MCF 10A (cell line): ENCODE data around the gene MEF2A. TPM values are rescaled to one million over a fixed set of nuclear protein-coding genes. Genes with fewer than 3 reads are reported as not detected.

Source experiments
- BruUV-seq: library from RNA; stranded (reverse); fragments of 400-500 nt; replicated peaks from 2 replicates; lab custom pipeline; 2021; lab: Mats Ljungman, UMichigan
- CTCF ChIA-PET: fragments of 300-600 bp; sonication (Branson Sonifier 250); formaldehyde crosslinking; extraction: SDS; loops from one replicate; lab custom pipeline; 2021; ENCODE audit warnings: antibody characterized with exemption, inconsistent platforms; lab: Yijun Ruan, JAX
- POLR2A ChIA-PET: fragments of 300-600, 350-650 bp; sonication (Branson Sonifier 250); formaldehyde crosslinking; extraction: SDS; loops from one replicate; lab custom pipeline; 2020; ENCODE audit warnings: antibody characterized with exemption, inconsistent platforms; lab: Yijun Ruan, JAX
- DNase-seq: peaks from one replicate; pipeline ENCODE4 v3.0.0-alpha.2; 2018; ENCODE audit not compliant: unreplicated experiment
- H3K27ac Mint-ChIP-seq: one replicate; pipeline ENCODE4 v1.8.0; 2022; ENCODE audit warnings: mild to moderate bottlenecking, low read depth, mixed read lengths; ENCODE audit not compliant: unreplicated experiment
- H3K27me3 Mint-ChIP-seq: one replicate; pipeline ENCODE4 v1.8.0; 2022; ENCODE audit warnings: mixed read lengths; ENCODE audit not compliant: insufficient read depth, unreplicated experiment
- H3K36me3 Mint-ChIP-seq: one replicate; pipeline ENCODE4 v1.8.0; 2022; ENCODE audit warnings: mild to moderate bottlenecking, moderate library complexity, mixed read lengths; ENCODE audit not compliant: insufficient read depth, unreplicated experiment
- H3K4me1 Mint-ChIP-seq: one replicate; pipeline ENCODE4 v1.8.0; 2022; ENCODE audit warnings: mixed read lengths; ENCODE audit not compliant: insufficient read depth, unreplicated experiment
- H3K4me3 Mint-ChIP-seq: one replicate; pipeline ENCODE4 v1.8.0; 2022; ENCODE audit warnings: mild to moderate bottlenecking, moderate library complexity, mixed read lengths; ENCODE audit not compliant: unreplicated experiment
- H3K9me3 Mint-ChIP-seq: one replicate; pipeline ENCODE4 v1.8.0; 2022; ENCODE audit warnings: mixed read lengths; ENCODE audit not compliant: unreplicated experiment
- intact Hi-C: fragments of 100-400 bp; cut with micrococcal nuclease; formaldehyde crosslinking; loops from 2 replicates; pipeline ENCODE4 v1.14.1; 2022
- total RNA-seq: library from RNA; stranded (reverse); gene quantifications from 2 replicates; pipeline ENCODE4 v1.2.3, GENCODE V29; 2022
- TF ChIP-seq, protein P1 (sequence below): fragments of 200-600 bp; IDR thresholded peaks from one replicate; pipeline ENCODE4 v1.8.0; 2022; ENCODE audit warnings: antibody characterized with exemption, mild to moderate bottlenecking; ENCODE audit not compliant: unreplicated experiment

Gene MEF2A
- total RNA-seq, 1 experiment from 2014 or later, result 52.9 TPM

DNA sequence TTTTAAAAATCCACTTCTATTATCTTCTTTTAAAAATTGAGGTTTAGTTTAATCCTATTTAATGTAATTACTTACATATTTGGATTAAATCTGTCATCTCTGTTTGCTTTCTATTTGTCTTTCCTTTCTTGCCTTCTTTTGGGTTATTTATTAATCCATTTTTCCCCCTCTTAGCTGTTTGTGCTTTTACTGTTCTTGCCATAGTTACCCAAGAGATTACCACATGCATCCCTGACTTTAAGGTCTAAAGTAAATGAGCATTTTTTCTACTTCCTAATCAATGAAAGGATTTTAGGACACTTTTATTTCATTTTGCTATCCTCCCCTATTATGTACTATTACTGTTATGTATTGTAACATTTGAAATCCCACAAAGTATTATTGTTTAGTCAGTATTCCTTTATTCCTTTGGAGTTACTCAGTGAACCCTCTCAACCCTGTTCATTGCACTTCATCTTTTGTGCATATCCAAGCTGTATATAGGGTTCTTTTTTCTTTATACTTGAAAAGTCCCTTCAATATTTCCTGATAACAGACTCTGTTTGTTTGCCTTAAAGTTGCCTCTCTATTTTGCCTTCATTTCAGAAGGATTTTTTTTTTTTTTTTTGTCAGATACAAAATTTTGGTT lies 62.7 kb downstream of the MEF2A start:
- H3K27ac Mint-ChIP-seq, result no peak overlapping the region

DNA sequence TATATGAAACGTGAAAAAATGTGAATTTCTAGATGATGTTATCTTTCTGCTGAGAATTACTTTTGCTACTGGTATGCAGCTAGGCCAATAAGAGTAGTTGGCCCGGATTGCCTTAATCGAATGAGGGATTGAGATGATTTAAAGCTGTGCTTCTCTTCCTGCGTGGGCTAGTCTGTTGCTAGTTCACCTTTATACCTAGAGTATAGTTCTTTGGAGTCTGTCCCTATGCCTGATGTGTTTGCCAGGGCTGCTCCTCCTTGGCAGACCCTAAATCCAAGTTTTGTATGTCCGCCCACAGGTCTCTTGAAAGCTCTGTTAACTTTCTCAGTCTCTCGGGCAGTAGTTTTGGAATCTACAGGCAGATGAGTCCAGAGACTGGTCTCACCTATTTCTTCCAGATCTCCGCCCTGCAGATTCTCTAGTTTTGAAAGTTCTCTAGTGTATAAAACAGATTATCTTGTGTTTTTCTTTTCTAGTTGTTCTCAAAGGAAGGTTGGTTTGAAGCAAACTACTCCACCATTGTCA lies 64.9 kb downstream of the MEF2A start:
- intact Hi-C loops, result no loop called here
- DNase-seq, result no peak
- peaks cover 30% of the 10 kb centered on the region for H3K4me1 Mint-ChIP-seq
- H3K36me3 Mint-ChIP-seq, result peaks cover 20% of the 10 kb centered on the region
- no peak overlapping the region for H3K4me3 Mint-ChIP-seq
- CTCF ChIA-PET, result no interaction called here
- BruUV-seq, result no TSS peak
- H3K27me3 Mint-ChIP-seq, result no peaks in the 10 kb centered on the region
- peaks cover 27% of the 10 kb centered on the region for H3K9me3 Mint-ChIP-seq
- H3K27ac Mint-ChIP-seq, result no peak overlapping the region
- POLR2A ChIA-PET, result interaction anchor here (0.7 kb wide), 1 partner anchor 8 kb away, joined by 4 read pairs; no protein-coding TSS in a partner anchor
- TF ChIP-seq, protein P1, sequence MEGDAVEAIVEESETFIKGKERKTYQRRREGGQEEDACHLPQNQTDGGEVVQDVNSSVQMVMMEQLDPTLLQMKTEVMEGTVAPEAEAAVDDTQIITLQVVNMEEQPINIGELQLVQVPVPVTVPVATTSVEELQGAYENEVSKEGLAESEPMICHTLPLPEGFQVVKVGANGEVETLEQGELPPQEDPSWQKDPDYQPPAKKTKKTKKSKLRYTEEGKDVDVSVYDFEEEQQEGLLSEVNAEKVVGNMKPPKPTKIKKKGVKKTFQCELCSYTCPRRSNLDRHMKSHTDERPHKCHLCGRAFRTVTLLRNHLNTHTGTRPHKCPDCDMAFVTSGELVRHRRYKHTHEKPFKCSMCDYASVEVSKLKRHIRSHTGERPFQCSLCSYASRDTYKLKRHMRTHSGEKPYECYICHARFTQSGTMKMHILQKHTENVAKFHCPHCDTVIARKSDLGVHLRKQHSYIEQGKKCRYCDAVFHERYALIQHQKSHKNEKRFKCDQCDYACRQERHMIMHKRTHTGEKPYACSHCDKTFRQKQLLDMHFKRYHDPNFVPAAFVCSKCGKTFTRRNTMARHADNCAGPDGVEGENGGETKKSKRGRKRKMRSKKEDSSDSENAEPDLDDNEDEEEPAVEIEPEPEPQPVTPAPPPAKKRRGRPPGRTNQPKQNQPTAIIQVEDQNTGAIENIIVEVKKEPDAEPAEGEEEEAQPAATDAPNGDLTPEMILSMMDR, result no peak

More for the DNA sequence above, 62.7 kb downstream of the MEF2A start:
- TF ChIP-seq, protein P1, result no peak
- H3K4me3 Mint-ChIP-seq, result no peak overlapping the region
- peaks cover 30% of the 10 kb centered on the region for H3K4me1 Mint-ChIP-seq
- POLR2A ChIA-PET, result interaction anchor here (0.6 kb wide), 1 partner anchor 12 kb away, joined by 5 read pairs; no protein-coding TSS in a partner anchor
- DNase-seq, result no peak
- peaks cover 20% of the 10 kb centered on the region for H3K9me3 Mint-ChIP-seq
- H3K36me3 Mint-ChIP-seq, result peaks cover 16% of the 10 kb centered on the region
- BruUV-seq, result no TSS peak
- intact Hi-C loops, result no loop called here
- CTCF ChIA-PET, result no interaction called here
- no peaks in the 10 kb centered on the region for H3K27me3 Mint-ChIP-seq

DNA sequence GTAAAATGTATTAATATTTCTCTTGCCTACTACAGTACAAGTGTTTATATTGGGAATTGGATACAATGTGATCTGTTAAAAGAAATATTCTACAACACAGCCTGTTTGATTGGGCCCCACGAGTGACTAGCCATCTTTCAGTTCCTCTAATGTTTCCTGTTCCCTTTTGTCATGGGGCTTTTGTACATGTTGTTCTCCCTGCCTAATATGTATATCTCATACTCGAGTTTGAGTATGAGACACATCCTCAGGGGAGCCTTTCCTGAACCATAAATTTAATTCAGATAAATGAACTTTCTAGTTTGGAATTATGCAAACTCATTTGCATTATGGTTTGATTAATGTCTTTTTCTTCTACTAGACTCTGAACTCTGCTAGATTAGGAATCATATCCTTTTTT lies 65.5 kb downstream of the MEF2A start:
- DNase-seq, result no peak
- TF ChIP-seq, protein P1, result no peak
- ChIA-PET POLR2A (no interaction called here), CTCF (no interaction called here)
- Mint-ChIP-seq H3K4me1 (peaks cover 30% of the 10 kb centered on the region), H3K9me3 (peaks cover 21% of the 10 kb centered on the region), H3K27ac (no peak overlapping the region), H3K36me3 (peaks cover 26% of the 10 kb centered on the region), H3K27me3 (no peaks in the 10 kb centered on the region), H3K4me3 (no peak overlapping the region)
- intact Hi-C loops, result no loop called here
- no TSS peak for BruUV-seq

DNA sequence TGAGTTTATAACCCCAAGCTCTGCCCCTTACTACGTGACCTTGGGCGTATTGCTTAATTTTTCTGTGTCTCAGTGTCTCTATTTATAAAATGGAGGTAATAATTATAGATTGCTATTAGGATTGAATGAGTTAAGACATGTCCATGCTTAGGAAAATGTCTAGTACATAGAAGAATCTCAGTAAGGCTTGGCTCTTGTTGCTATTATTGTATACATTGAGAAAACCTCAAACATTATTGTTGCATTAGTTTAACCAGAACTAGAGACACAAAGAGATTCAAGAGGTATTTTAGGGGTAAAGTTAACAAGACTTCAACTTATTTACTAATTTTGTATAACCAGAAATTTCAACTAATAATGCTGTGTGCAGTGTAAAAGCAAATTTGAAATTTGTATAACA lies 66.7 kb downstream of the MEF2A start:
- no TSS peak for BruUV-seq
- Mint-ChIP-seq H3K27me3 (no peaks in the 10 kb centered on the region), H3K36me3 (peaks cover 33% of the 10 kb centered on the region), H3K4me1 (peaks cover 30% of the 10 kb centered on the region), H3K4me3 (no peak overlapping the region), H3K9me3 (peaks cover 14% of the 10 kb centered on the region), H3K27ac (peak overlapping the region; percentile 1)
- TF ChIP-seq, protein P1, result no peak
- ChIA-PET POLR2A (no interaction called here), CTCF (no interaction called here)
- intact Hi-C loops, result no loop called here
- DNase-seq, result no peak
